Suppressor macrophage treated with lipopolysaccharide for 1 hour (primary cell): ENCODE data around the gene PRSS33.

Experiments used
- DNase-seq, 3 donors: peaks; one replicate each; pipeline ENCODE4 v3.0.0-alpha.2; 2020 to 2022

PRSS33 gene

GRCh38 chr16:2820836-2821486, 33.6 kb upstream of the PRSS33 start:
- DNase-seq, result no peak

- no peak for DNase-seq
Measured at GRCh38 chr16:2819939-2820835, 32.8 kb upstream of the PRSS33 start.

- DNase-seq, result no peak
Measured at GRCh38 chr16:2819179-2819938, 32.0 kb upstream of the PRSS33 start.

- DNase-seq, result no peak
Measured at GRCh38 chr16:2818272-2818876, 31.0 kb upstream of the PRSS33 start.

- DNase-seq, result no peak
Measured at GRCh38 chr16:2817340-2818271, 30.2 kb upstream of the PRSS33 start.

- peak in 1 of 3 donors; percentile 28 for DNase-seq
Measured at GRCh38 chr16:2816751-2817339, 29.5 kb upstream of the PRSS33 start, which contains the start of gene PRSS21. PRSS21 (plus strand) TSS chr16:2817237; CDS start chr16:2817269, 32 bp downstream.

GRCh38 chr16:2815299-2815771, 28.0 kb upstream of the PRSS33 start:
- no peak for DNase-seq

- no peak for DNase-seq
Measured at GRCh38 chr16:2814551-2815298, 27.4 kb upstream of the PRSS33 start.

- peak in 1 of 3 donors; percentile 21 for DNase-seq
Measured at GRCh38 chr16:2813771-2814221, 26.4 kb upstream of the PRSS33 start.

GRCh38 chr16:2811703-2812471, 24.5 kb upstream of the PRSS33 start:
- DNase-seq, result no peak

- DNase-seq, result no peak
Measured at GRCh38 chr16:2810651-2811050, 23.3 kb upstream of the PRSS33 start.

- no peak for DNase-seq
Measured at GRCh38 chr16:2809149-2809760, 21.9 kb upstream of the PRSS33 start.

- DNase-seq, result no peak
Measured at GRCh38 chr16:2808181-2808580, 20.8 kb upstream of the PRSS33 start.

GRCh38 chr16:2806286-2806685, 18.9 kb upstream of the PRSS33 start:
- DNase-seq, result no peak

GRCh38 chr16:2804728-2805127, 17.4 kb upstream of the PRSS33 start:
- no peak for DNase-seq

GRCh38 chr16:2803545-2804195, 16.3 kb upstream of the PRSS33 start:
- no peak for DNase-seq

- DNase-seq, result peak; percentile 60 to 70 (median 64)
Measured at GRCh38 chr16:2799859-2800226, 12.5 kb upstream of the PRSS33 start.

- no peak for DNase-seq
Measured at GRCh38 chr16:2799205-2799858, 12.0 kb upstream of the PRSS33 start.
